ENCODE data around the gene LBP.
A peak's percentile ranks its signal among the peaks of the same experiment; 100 is the strongest.

LBP gene

GRCh38 chr20:38316341-38316740 is 29.9 kb upstream of the LBP start:
- ChIA-PET CTCF (interaction anchor here (0.7 kb wide), 1 partner anchor 77 kb away, joined by 4 read pairs; no protein-coding TSS in a partner anchor), POLR2A (no interaction called here)
- TF ChIP-seq ARNT (IDR thresholded peaks at IDR 0.05) (no peak), SUZ12 (IDR thresholded peaks at IDR 0.05) (no peak), LEF1 (IDR thresholded peaks at IDR 0.05; ENCODE audit: borderline replicate concordance) (no peak), BHLHE40 (IDR thresholded peaks at IDR 0.05; ENCODE audit: borderline replicate concordance) (no peak), NFRKB (IDR thresholded peaks at IDR 0.05) (no peak), ZNF384 (IDR thresholded peaks at IDR 0.05) (no peak), ELF4 (IDR thresholded peaks at IDR 0.05) (no peak)
- no peak for DNase-seq (ENCODE audit: extremely low spot score)

GRCh38 chr20:38317422-38317821 is 28.9 kb upstream of the LBP start:
- DNase-seq (ENCODE audit: extremely low spot score): no peak
- TF ChIP-seq HDGF (IDR thresholded peaks at IDR 0.05; ENCODE audit: borderline replicate concordance) (no peak), SP1 (IDR thresholded peaks at IDR 0.05) (no peak), FOXA1 (IDR thresholded peaks at IDR 0.05) (no peak), ELF4 (IDR thresholded peaks at IDR 0.05) (no peak), CTBP1 (IDR thresholded peaks at IDR 0.05; ENCODE audit: borderline replicate concordance) (no peak), LEF1 (IDR thresholded peaks at IDR 0.05; ENCODE audit: borderline replicate concordance) (no peak), L3MBTL2 (conservative IDR thresholded peaks at IDR 0.05) (no peak), NFRKB (IDR thresholded peaks at IDR 0.05) (no peak), ARNT (IDR thresholded peaks at IDR 0.05) (no peak), PKNOX1 (IDR thresholded peaks at IDR 0.05) (no peak), SUZ12 (IDR thresholded peaks at IDR 0.05) (no peak), BHLHE40 (IDR thresholded peaks at IDR 0.05; ENCODE audit: borderline replicate concordance) (no peak), TARDBP (IDR thresholded peaks at IDR 0.05) (no peak), FOXM1 (IDR thresholded peaks at IDR 0.05; ENCODE audit: borderline replicate concordance) (no peak), FOXK2 (IDR thresholded peaks at IDR 0.05) (no peak), ZNF384 (IDR thresholded peaks at IDR 0.05) (no peak)
- POLR2A ChIA-PET: no interaction called here
- CTCF ChIA-PET: no interaction called here

- no peak for TF ChIP-seq FOXM1 (IDR thresholded peaks at IDR 0.05; ENCODE audit: borderline replicate concordance)
- no peak for TF ChIP-seq LEF1 (IDR thresholded peaks at IDR 0.05; ENCODE audit: borderline replicate concordance)
- no peak for TF ChIP-seq ELF4 (IDR thresholded peaks at IDR 0.05)
- TF ChIP-seq L3MBTL2 (conservative IDR thresholded peaks at IDR 0.05): no peak
- TF ChIP-seq FOXK2 (IDR thresholded peaks at IDR 0.05): no peak
- TF ChIP-seq CTBP1 (IDR thresholded peaks at IDR 0.05; ENCODE audit: borderline replicate concordance): no peak
- TF ChIP-seq TARDBP (IDR thresholded peaks at IDR 0.05): no peak
- TF ChIP-seq PKNOX1 (IDR thresholded peaks at IDR 0.05): no peak
- no peak for TF ChIP-seq ZNF384 (IDR thresholded peaks at IDR 0.05)
- no peak for TF ChIP-seq SP1 (IDR thresholded peaks at IDR 0.05)
- TF ChIP-seq HDGF (IDR thresholded peaks at IDR 0.05; ENCODE audit: borderline replicate concordance): no peak
- no peak for TF ChIP-seq BHLHE40 (IDR thresholded peaks at IDR 0.05; ENCODE audit: borderline replicate concordance)
- TF ChIP-seq SUZ12 (IDR thresholded peaks at IDR 0.05): no peak
- TF ChIP-seq ARNT (IDR thresholded peaks at IDR 0.05): no peak
- TF ChIP-seq FOXA1 (IDR thresholded peaks at IDR 0.05): no peak
- no peak for TF ChIP-seq NFRKB (IDR thresholded peaks at IDR 0.05)
- CTCF ChIA-PET: no interaction called here
- DNase-seq (ENCODE audit: extremely low spot score): no peak
- POLR2A ChIA-PET: no interaction called here
These were observed 26.1 kb upstream of the LBP start for GRCh38 chr20:38320221-38320620.

GRCh38 chr20:38321959-38322598 is 24.2 kb upstream of the LBP start:
- ChIA-PET CTCF (interaction anchor here (0.6 to 1.1 kb wide), 2 partner anchors 14 to 31 kb away, joined by 3 read pairs; no protein-coding TSS in a partner anchor), POLR2A (no interaction called here)
- DNase-seq (ENCODE audit: extremely low spot score): peak; percentile 64
- TF ChIP-seq SP1 (IDR thresholded peaks at IDR 0.05) (no peak), FOXM1 (IDR thresholded peaks at IDR 0.05; ENCODE audit: borderline replicate concordance) (no peak), ARNT (IDR thresholded peaks at IDR 0.05) (no peak), NFRKB (IDR thresholded peaks at IDR 0.05) (no peak), FOXK2 (IDR thresholded peaks at IDR 0.05) (no peak), HDGF (IDR thresholded peaks at IDR 0.05; ENCODE audit: borderline replicate concordance) (no peak), ZNF384 (IDR thresholded peaks at IDR 0.05) (no peak), TARDBP (IDR thresholded peaks at IDR 0.05) (no peak), L3MBTL2 (conservative IDR thresholded peaks at IDR 0.05) (no peak), BHLHE40 (IDR thresholded peaks at IDR 0.05; ENCODE audit: borderline replicate concordance) (no peak), FOXA1 (IDR thresholded peaks at IDR 0.05) (no peak), LEF1 (IDR thresholded peaks at IDR 0.05; ENCODE audit: borderline replicate concordance) (no peak), PKNOX1 (IDR thresholded peaks at IDR 0.05) (no peak), ELF4 (IDR thresholded peaks at IDR 0.05) (no peak), SUZ12 (IDR thresholded peaks at IDR 0.05) (no peak), CTBP1 (IDR thresholded peaks at IDR 0.05; ENCODE audit: borderline replicate concordance) (no peak)

- CTCF ChIA-PET: interaction anchor here (0.6 to 1.1 kb wide), 2 partner anchors 15 to 32 kb away, joined by 3 read pairs; no protein-coding TSS in a partner anchor
- POLR2A ChIA-PET: no interaction called here
- no peak for DNase-seq (ENCODE audit: extremely low spot score)
- no peak for TF ChIP-seq BHLHE40 (IDR thresholded peaks at IDR 0.05; ENCODE audit: borderline replicate concordance)
- TF ChIP-seq ELF4 (IDR thresholded peaks at IDR 0.05): no peak
- no peak for TF ChIP-seq NFRKB (IDR thresholded peaks at IDR 0.05)
- TF ChIP-seq ZNF384 (IDR thresholded peaks at IDR 0.05): no peak
- TF ChIP-seq ARNT (IDR thresholded peaks at IDR 0.05): no peak
- TF ChIP-seq SUZ12 (IDR thresholded peaks at IDR 0.05): no peak
- no peak for TF ChIP-seq TARDBP (IDR thresholded peaks at IDR 0.05)
- no peak for TF ChIP-seq L3MBTL2 (conservative IDR thresholded peaks at IDR 0.05)
- TF ChIP-seq SP1 (IDR thresholded peaks at IDR 0.05): no peak
- no peak for TF ChIP-seq FOXM1 (IDR thresholded peaks at IDR 0.05; ENCODE audit: borderline replicate concordance)
These were observed 22.1 kb upstream of the LBP start for GRCh38 chr20:38324159-38324558.
